ENCODE results near the gene FOXK1.

DNA sequence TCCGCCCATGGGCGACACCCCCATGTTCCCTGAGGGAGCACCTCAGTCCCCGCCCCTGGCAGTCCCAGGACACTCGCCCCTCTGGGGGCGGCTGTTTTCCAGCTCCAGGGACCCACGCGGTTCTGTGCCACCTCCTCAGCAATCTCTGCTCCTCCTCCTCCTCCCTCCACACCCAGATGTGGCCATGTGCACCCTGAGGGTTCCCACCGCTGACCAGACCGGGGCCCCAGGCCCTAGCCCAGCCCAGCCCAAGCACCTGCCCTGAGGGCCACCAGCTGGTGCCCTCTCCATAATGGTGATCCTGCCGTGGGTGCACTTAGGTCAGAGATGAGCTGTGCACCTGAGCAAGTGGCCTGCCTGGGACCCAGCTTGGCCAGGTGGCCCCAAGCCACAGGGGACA, 118.4 kb downstream of the FOXK1 start:
- TF ChIP-seq, protein P1, sequence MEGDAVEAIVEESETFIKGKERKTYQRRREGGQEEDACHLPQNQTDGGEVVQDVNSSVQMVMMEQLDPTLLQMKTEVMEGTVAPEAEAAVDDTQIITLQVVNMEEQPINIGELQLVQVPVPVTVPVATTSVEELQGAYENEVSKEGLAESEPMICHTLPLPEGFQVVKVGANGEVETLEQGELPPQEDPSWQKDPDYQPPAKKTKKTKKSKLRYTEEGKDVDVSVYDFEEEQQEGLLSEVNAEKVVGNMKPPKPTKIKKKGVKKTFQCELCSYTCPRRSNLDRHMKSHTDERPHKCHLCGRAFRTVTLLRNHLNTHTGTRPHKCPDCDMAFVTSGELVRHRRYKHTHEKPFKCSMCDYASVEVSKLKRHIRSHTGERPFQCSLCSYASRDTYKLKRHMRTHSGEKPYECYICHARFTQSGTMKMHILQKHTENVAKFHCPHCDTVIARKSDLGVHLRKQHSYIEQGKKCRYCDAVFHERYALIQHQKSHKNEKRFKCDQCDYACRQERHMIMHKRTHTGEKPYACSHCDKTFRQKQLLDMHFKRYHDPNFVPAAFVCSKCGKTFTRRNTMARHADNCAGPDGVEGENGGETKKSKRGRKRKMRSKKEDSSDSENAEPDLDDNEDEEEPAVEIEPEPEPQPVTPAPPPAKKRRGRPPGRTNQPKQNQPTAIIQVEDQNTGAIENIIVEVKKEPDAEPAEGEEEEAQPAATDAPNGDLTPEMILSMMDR (IDR thresholded peaks at IDR 0.05), result no peak
- no peak for TF ChIP-seq ZFX (IDR thresholded peaks at IDR 0.05; ENCODE audit: borderline replicate concordance)

Data from 22Rv1 (cell line).